IPS DF 4.7 (cell line): ENCODE results near the gene CX3CR1.
"Not testable (repeated sequence)": the region's sequence is repeated elsewhere in the genome, so short reads cannot be mapped to it uniquely, and the experiment has no call there.

Experiments
- DNase-seq: peaks from one replicate; pipeline ENCODE4 v3.0.0-alpha.2; 2013; ENCODE audit warnings: low spot score; ENCODE audit errors: extremely low read depth

Gene CX3CR1

GRCh38 chr3:39279745-39280517, at the start of gene CX3CR1:
CX3CR1 (minus strand) TSS chr3:39280036; CDS start chr3:39266509, 13,527 bp downstream.
- DNase-seq = no peak

DNA sequence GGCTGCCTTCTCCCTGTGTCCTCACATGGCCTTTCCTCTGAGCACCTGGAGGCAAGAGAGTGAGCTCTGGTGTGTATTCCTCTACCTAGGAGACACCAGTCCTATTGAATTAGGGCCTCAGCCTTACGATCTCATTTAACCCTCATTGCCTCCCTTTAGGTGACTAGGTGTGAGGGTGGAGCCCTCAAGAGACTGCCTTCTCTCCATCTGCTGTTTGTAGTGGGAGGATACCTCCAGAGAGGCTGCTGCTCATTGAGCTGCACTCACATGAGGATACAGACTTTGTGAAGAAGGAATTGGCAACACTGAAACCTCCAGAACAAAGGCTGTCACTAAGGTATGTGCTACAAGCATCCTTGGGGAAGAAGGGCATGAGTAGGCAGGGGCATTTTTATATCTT, 49.7 kb upstream of the CX3CR1 start, which contains the start of gene CCR8:
CCR8 (plus strand) TSS at position 217 of the 400 bp plus-strand sequence. CDS start 2,623 bp downstream, outside the sequence.
- no peak for DNase-seq

- DNase-seq = no peak
Measured at GRCh38 chr3:39327746-39328349, 48.0 kb upstream of the CX3CR1 start.

GRCh38 chr3:39327053-39327745, 47.4 kb upstream of the CX3CR1 start:
- no peak for DNase-seq

DNA sequence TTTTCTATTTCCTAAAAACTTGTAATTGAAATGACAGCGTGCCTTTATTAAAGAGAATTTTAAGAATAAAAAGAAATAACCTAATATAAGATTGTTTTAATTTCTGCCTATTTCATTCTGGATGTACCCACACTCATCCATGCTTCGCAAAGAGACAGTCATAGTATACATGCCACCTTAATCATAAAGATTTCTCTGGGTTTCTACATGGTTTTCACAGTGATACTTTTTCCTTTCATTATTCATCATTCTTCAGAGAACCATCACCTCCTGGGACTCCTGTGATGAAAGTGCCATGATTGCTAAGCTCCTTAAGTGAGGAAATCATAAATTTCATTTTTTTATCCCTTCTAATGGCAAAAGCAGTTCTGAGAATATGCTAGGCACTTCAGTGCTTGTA, 45.4 kb upstream of the CX3CR1 start:
- DNase-seq = no peak

- no peak for DNase-seq
Measured at GRCh38 chr3:39323494-39323893, 43.7 kb upstream of the CX3CR1 start.

GRCh38 chr3:39322936-39323335, 43.1 kb upstream of the CX3CR1 start:
- no peak for DNase-seq

- DNase-seq = not testable (repeated sequence)
Measured at GRCh38 chr3:39322209-39322715, 42.4 kb upstream of the CX3CR1 start.

- DNase-seq = not testable (repeated sequence)
Measured at GRCh38 chr3:39321574-39321983, 41.7 kb upstream of the CX3CR1 start.

- DNase-seq = no peak
Measured at GRCh38 chr3:39319249-39319648, 39.4 kb upstream of the CX3CR1 start.

DNA sequence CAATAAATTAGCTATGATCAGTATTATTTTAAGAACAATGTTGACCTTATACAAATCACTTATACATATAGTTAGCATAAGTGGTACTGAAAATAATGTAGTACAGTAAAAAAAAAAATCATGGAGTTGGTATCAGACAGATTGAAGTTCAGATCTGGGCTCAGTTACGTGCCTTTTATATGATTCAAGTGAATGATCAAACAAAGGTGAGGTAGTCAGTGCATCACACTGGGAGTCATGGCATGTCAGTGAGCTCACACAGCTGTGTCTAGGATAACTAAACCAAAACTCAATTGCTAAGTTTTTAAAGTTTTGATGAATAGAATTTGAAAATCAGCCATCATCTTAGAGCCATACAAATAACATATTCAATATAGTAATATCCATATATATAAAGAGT, 38.5 kb upstream of the CX3CR1 start:
- no peak for DNase-seq

- DNase-seq = no peak
Measured at GRCh38 chr3:39317571-39318169, 37.8 kb upstream of the CX3CR1 start.

- no peak for DNase-seq
Measured at GRCh38 chr3:39315420-39315819, 35.6 kb upstream of the CX3CR1 start.

DNA sequence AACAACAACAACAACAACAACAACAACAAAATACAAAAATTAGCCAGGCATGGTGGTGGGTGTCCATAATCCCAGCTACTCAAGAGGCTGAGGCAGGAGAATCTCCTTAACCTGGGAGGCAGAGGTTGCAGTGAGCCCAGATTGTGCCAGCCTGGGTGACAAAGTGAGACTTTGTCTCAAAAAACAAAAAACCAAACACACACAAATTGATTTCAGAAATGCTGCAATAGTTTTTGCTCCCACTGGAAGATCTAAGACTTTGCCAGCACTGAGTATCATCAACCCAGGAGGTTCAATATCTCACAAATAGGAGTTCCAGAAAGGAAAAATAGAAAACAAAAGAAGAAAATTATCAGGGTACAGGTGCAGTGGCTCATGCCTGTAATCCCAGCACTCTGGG, 33.5 kb upstream of the CX3CR1 start:
- no peak for DNase-seq

GRCh38 chr3:39302178-39302577, 22.3 kb upstream of the CX3CR1 start:
- DNase-seq = no peak

DNA sequence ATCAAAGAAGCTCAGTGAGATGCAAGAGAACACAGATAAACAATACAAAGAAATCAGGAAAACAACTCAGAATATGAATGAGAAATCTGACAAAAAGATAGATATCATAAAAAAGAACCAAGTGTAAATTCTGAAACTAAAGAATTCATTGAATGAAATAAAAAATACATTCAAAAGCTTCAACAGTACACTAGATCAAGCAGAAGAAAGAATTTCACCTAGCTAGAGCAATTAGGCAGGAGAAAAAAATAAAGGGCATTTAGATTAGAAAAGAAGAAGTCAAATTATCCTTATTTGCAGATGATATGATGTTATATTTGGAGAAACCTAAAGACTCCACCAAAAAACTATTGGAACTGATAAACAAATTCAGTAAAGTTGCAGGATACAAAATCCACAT, 19.4 kb upstream of the CX3CR1 start:
- DNase-seq = no peak

DNA sequence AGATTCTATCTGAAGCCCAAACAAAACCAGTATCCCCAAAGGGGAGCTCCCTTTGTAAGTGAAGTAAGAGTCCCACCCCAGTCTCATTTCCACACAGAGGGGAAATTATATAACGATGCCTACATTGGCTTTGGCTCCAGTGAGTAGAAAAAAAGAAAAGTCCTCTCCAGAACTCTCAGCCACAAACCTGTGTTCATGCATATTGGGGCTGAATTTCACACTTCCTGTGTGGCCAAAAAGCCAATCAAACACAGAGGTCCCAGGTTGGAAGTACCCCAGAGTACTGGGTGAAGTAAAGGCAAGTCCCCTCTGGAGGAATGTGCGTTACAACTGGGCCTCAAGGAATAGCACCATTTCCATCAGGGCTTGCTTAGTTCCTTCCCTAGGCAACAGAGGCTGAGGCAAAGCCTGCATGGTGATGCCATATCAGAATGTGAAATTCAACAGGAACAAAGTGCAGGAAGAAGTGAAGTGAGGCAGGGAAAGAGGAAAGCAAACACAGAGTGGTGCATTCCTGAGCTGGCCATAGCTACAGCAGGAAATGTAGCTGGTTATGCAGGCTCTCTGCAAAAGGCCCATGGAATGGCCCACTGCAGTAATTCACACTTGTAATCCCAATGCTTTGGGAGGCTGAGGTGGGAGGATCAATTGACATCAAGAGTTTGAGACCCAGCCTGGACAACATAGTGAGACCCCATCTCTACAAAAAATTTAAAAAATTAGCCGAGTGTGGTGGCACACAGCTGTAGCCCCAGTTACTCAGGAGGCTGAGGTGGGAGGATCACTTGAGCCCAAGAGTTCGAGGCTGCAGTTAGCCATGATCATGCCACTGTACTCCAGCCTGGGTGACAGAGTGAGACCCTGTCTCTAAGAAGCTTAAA, 16.6 kb upstream of the CX3CR1 start:
- no peak for DNase-seq

DNA sequence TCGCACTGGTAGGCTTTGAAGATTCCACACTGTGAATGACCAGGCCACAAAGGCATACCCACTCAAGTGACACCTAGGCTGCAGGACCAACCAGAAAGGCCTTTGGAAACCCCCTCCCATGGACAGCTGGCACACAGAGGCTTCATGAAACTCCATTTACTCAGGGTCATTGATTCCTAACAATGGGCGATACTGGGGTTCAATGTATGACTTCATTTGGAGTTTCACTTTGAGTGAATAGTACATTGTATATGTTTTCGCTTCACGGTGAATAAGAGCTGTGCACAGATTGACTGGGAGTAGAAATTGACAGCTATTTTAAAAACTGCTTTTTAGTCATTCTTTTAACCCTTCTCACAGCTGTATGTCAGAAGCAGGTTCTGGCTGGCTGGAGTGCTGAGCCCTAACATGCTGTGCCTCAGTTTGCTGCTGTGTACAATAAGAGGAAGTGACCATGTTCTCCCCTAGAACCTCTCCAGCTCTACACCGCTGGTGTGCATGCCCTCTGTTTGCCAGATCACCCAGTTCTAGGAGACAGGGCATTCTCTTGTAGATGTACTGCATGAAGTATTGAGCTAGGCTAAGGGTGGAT, 15.4 kb upstream of the CX3CR1 start:
- no peak for DNase-seq

DNA sequence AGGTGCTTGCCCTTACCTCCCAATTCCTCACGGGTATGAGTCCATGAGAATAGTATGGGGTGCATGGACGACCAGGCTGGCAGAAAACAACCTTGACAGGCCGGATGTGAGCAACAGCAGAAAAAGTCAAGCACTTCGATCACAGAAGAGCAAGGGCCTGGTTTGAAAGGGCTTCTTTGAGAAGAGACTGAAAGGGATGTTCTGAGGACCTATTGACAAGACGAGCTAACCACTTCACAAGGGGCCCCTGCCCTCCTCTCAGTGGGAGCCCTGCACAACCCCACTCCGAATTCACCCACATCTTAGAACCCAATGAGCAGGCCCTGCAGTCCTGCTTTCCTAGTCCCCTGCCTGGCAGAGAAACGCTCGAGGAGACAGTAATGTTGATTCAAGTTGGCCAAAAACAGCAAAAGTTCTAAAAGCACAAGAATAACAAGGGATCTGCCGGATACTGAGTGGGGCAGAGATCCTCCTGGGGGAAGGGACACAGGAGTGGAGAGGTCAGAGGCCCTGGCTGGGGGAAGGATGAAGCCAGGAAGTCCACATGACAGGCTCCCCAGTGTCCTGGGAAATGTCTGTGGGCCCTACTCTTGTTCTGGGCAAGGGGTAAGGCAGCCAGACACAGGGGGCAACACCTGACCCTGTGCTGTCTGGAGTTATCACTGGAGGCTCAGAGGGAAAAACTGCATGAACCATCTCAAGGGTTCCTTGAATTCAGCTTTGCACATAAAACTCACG, 14.8 kb upstream of the CX3CR1 start:
- DNase-seq = no peak

GRCh38 chr3:39292961-39293360, 13.1 kb upstream of the CX3CR1 start:
- DNase-seq = no peak
